NOMO-1 (cell line): ENCODE measurements around the gene ZNF26.
A peak's percentile ranks its signal among the peaks of the same experiment; 100 is the strongest.
"Not testable (repeated sequence)": the region's sequence is repeated elsewhere in the genome, so short reads cannot be mapped to it uniquely, and the experiment has no call there.

Source experiments
- DNase-seq, 2 experiments: peaks; one replicate each; lab custom pipeline; 2025; ENCODE audit not compliant: unreplicated experiment in 2 of 2; lab: John Stamatoyannopoulos, UW

Gene ZNF26

GRCh38 chr12:132955094-132956010 lies 30.8 kb upstream of the ZNF26 start:
- peak; percentile 15 to 39 for DNase-seq

GRCh38 chr12:132956011-132956788 lies 30.0 kb upstream of the ZNF26 start, which contains the start of gene ZNF605:
ZNF605 (minus strand) TSS chr12:132956306; CDS start chr12:132945635, 10,671 bp downstream.
- DNase-seq = peak; percentile 54 to 77

- DNase-seq = not testable (repeated sequence)
Observed at GRCh38 chr12:132961790-132962189, 24.4 kb upstream of the ZNF26 start.

GRCh38 chr12:132963947-132964346 lies 22.2 kb upstream of the ZNF26 start:
- not testable (repeated sequence) for DNase-seq

- DNase-seq = no peak
Observed at GRCh38 chr12:132965796-132966195, 20.4 kb upstream of the ZNF26 start.

GRCh38 chr12:132966676-132967415 lies 19.3 kb upstream of the ZNF26 start:
- DNase-seq = no peak

- DNase-seq = no peak
Observed at GRCh38 chr12:132967736-132968135, 18.4 kb upstream of the ZNF26 start.

GRCh38 chr12:132972374-132972773 lies 13.8 kb upstream of the ZNF26 start:
- no peak for DNase-seq

GRCh38 chr12:132976870-132977269 lies 9.3 kb upstream of the ZNF26 start:
- DNase-seq = not testable (repeated sequence)

- peak in 1 of 2 experiments; percentile 2 for DNase-seq
Observed at GRCh38 chr12:132986885-132987225, 688 bp downstream of the ZNF26 start.

GRCh38 chr12:132998741-132999140 lies 12.6 kb downstream of the ZNF26 start:
- DNase-seq = no peak

GRCh38 chr12:133010657-133011297 lies 24.6 kb downstream of the ZNF26 start:
- DNase-seq = no peak

- DNase-seq = peak in 1 of 2 experiments; percentile 9
Observed at GRCh38 chr12:133023566-133023965, 37.4 kb downstream of the ZNF26 start.

- no peak for DNase-seq
Observed at GRCh38 chr12:133026996-133027395, 40.8 kb downstream of the ZNF26 start.

GRCh38 chr12:133037207-133038005 lies 51.2 kb downstream of the ZNF26 start, which contains the start of gene ZNF84:
ZNF84 (plus strand) TSS chr12:133037509; CDS start chr12:133041468, 3,959 bp downstream.
- peak; percentile 93 to 98 for DNase-seq

GRCh38 chr12:133038118-133038709 lies 52.0 kb downstream of the ZNF26 start:
- DNase-seq = peak in 1 of 2 experiments; percentile 26

- no peak for DNase-seq
Observed at GRCh38 chr12:133046698-133047097, 60.5 kb downstream of the ZNF26 start.

- no peak for DNase-seq
Observed at GRCh38 chr12:133057446-133057845, 71.3 kb downstream of the ZNF26 start.
